GM23338 (cell line): ENCODE data around the gene KLK11.

Experiments used
- CREB1 ChIP-seq: fragments of 250-450 bp; sonication (Bioruptor Pico); IDR thresholded peaks from 2 replicates; pipeline ENCODE4 v1.5.0; 2020; ENCODE audit warnings: low read depth, mild to moderate bottlenecking, moderate library complexity
- CTCF ChIP-seq, 2 experiments: fragments of 200-600 bp in 1 of 2; sonication (generic) in 1 of 2; conservative IDR thresholded peaks; 2 replicates each; pipeline versions ENCODE4 v1.5.1 to v1.6.1; 2016 to 2017; ENCODE audit warnings: antibody characterized with exemption in 2 of 2, low read depth in 2 of 2, mild to moderate bottlenecking in 2 of 2, moderate library complexity in 1 of 2
- EZH2 ChIP-seq: fragments of 200-600 bp; sonication (generic); IDR thresholded peaks from one replicate; pipeline ENCODE4 v1.8.0; 2017; ENCODE audit warnings: antibody characterized with exemption, mild to moderate bottlenecking, low read depth; ENCODE audit not compliant: unreplicated experiment
- EZH2phosphoT487 ChIP-seq: fragments of 200-600 bp; sonication (generic); IDR thresholded peaks from one replicate; pipeline ENCODE4 v1.8.1; 2018; ENCODE audit warnings: antibody characterized with exemption; ENCODE audit not compliant: unreplicated experiment
- JUNB ChIP-seq: IDR thresholded peaks from one replicate; pipeline ENCODE4 v1.6.1; 2016; ENCODE audit warnings: antibody characterized with exemption; ENCODE audit not compliant: unreplicated experiment
- NANOG ChIP-seq: IDR thresholded peaks from 2 replicates; pipeline ENCODE4 v1.6.1; 2016; ENCODE audit warnings: antibody characterized with exemption, borderline replicate concordance
- POLR2AphosphoS5 ChIP-seq: IDR thresholded peaks from 2 replicates; pipeline ENCODE4 v1.6.1; 2016; ENCODE audit warnings: antibody characterized with exemption, low read depth
- STAT1 ChIP-seq: IDR thresholded peaks from one replicate; pipeline ENCODE4 v1.6.1; 2016; ENCODE audit warnings: antibody characterized with exemption; ENCODE audit not compliant: unreplicated experiment
- ZNF114 ChIP-seq: fragments of 250-450 bp; sonication (Bioruptor Pico); IDR thresholded peaks from 2 replicates; pipeline ENCODE4 v1.5.0; 2020; ENCODE audit warnings: mild to moderate bottlenecking, moderate library complexity
- ZNF331 ChIP-seq: fragments of 250-450 bp; sonication (Bioruptor Pico); IDR thresholded peaks from 2 replicates; pipeline ENCODE4 v1.5.0; 2020; ENCODE audit warnings: low read depth, mild to moderate bottlenecking, moderate library complexity
- TF ChIP-seq, protein P1 (sequence below): IDR thresholded peaks from one replicate; pipeline ENCODE4 v1.6.1; 2018; ENCODE audit warnings: antibody characterized with exemption; ENCODE audit not compliant: unreplicated experiment
- TF ChIP-seq, protein P2 (sequence below): IDR thresholded peaks from 2 replicates; pipeline ENCODE4 v1.6.1; 2016; ENCODE audit warnings: antibody characterized with exemption

DNA sequence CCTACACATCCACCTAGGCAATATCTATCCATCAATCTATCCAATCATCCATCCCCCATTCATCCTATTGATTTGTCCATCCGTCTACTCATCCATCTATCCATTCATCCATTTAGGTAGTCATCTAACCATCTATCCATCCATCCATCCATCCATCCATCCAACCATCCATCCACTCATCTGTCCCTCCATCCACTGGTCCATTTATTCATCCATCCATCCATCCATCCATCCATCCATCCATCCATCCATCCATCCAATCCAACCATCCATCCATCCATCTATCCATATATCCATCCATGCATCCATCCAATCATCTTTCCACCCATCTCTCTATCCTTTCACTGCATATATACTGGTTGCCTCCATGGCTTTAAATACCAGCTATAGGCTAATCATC is 34.6 kb upstream of the KLK11 start:
- TF ChIP-seq CTCF (conservative IDR thresholded peaks at IDR 0.05; ENCODE audit: low read depth in 2 of 2) (no peak), POLR2AphosphoS5 (no peak), EZH2 (no peak), EZH2phosphoT487 (no peak), CREB1 (CRISPR knock-in tag) (no peak), JUNB (no peak), NANOG (no peak), ZNF114 (no peak), ZNF331 (CRISPR knock-in tag) (no peak), STAT1 (no peak)
- TF ChIP-seq, protein P1, sequence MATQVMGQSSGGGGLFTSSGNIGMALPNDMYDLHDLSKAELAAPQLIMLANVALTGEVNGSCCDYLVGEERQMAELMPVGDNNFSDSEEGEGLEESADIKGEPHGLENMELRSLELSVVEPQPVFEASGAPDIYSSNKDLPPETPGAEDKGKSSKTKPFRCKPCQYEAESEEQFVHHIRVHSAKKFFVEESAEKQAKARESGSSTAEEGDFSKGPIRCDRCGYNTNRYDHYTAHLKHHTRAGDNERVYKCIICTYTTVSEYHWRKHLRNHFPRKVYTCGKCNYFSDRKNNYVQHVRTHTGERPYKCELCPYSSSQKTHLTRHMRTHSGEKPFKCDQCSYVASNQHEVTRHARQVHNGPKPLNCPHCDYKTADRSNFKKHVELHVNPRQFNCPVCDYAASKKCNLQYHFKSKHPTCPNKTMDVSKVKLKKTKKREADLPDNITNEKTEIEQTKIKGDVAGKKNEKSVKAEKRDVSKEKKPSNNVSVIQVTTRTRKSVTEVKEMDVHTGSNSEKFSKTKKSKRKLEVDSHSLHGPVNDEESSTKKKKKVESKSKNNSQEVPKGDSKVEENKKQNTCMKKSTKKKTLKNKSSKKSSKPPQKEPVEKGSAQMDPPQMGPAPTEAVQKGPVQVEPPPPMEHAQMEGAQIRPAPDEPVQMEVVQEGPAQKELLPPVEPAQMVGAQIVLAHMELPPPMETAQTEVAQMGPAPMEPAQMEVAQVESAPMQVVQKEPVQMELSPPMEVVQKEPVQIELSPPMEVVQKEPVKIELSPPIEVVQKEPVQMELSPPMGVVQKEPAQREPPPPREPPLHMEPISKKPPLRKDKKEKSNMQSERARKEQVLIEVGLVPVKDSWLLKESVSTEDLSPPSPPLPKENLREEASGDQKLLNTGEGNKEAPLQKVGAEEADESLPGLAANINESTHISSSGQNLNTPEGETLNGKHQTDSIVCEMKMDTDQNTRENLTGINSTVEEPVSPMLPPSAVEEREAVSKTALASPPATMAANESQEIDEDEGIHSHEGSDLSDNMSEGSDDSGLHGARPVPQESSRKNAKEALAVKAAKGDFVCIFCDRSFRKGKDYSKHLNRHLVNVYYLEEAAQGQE: no peak
- TF ChIP-seq, protein P2, sequence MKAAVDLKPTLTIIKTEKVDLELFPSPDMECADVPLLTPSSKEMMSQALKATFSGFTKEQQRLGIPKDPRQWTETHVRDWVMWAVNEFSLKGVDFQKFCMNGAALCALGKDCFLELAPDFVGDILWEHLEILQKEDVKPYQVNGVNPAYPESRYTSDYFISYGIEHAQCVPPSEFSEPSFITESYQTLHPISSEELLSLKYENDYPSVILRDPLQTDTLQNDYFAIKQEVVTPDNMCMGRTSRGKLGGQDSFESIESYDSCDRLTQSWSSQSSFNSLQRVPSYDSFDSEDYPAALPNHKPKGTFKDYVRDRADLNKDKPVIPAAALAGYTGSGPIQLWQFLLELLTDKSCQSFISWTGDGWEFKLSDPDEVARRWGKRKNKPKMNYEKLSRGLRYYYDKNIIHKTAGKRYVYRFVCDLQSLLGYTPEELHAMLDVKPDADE: no peak
